Breast epithelium (tissue), 4 donors: Measurements from ENCODE around the gene SNCA. TPM values are rescaled to one million over a fixed set of nuclear protein-coding genes. Genes with fewer than 3 reads are reported as not detected.

Source experiments
- DNase-seq, 2 donors: peaks; one replicate each; pipeline ENCODE4 v3.0.0-alpha.2; 2019; ENCODE audit warnings: low spot score in 2 of 2
- H3K27ac ChIP-seq, 2 donors: fragments of 200-600 bp; sonication (generic) in 1 of 2; one replicate each; pipeline ENCODE4 v1.5.1; 2016 to 2019; ENCODE audit warnings: mild to moderate bottlenecking in 1 of 2
- H3K27me3 ChIP-seq, 2 donors: fragments of 200-600 bp; sonication (generic) in 1 of 2; one replicate each; pipeline versions ENCODE4 v1.5.1 to v1.6.0; 2017 to 2019; ENCODE audit warnings: control low read depth in 1 of 2, mild to moderate bottlenecking in 1 of 2
- H3K36me3 ChIP-seq: fragments of 200-600 bp; one replicate; pipeline ENCODE4 v1.5.1; 2019
- H3K4me1 ChIP-seq, 2 donors: fragments of 200-600 bp; sonication (generic); one replicate each; pipeline ENCODE4 v1.5.1; 2016 to 2019; ENCODE audit warnings: control low read depth in 1 of 2
- H3K4me3 ChIP-seq, 3 donors: fragments of 200-600 bp; sonication (generic); 1 replicate in 2 of 3; 2 replicates in 1 of 3; pipeline ENCODE4 v1.5.1; 2016 to 2019; ENCODE audit warnings: mild to moderate bottlenecking in 3 of 3, moderate library complexity in 2 of 3
- H3K9me3 ChIP-seq, 2 donors: fragments of 200-600 bp; sonication (generic) in 1 of 2; one replicate each; pipeline ENCODE4 v1.5.1; 2016 to 2019; ENCODE audit warnings: control low read depth in 1 of 2
- POLR2A ChIP-seq: fragments of 450-650 bp; IDR thresholded peaks from one replicate; pipeline ENCODE4 v1.6.1; 2016; ENCODE audit warnings: antibody characterized with exemption, mild to moderate bottlenecking, moderate library complexity
- POLR2AphosphoS5 ChIP-seq, 3 donors: sonication (generic); formaldehyde crosslinking; IDR thresholded peaks; one replicate each; pipeline ENCODE4 v1.6.1; 2017; ENCODE audit warnings: antibody characterized with exemption in 3 of 3
- intact Hi-C: fragments of 100-400 bp; cut with DNase I; formaldehyde crosslinking; loops from one replicate; pipeline ENCODE4 v1.15.1; 2023; ENCODE audit warnings: low total_unique reads
- total RNA-seq, 3 donors: library from RNA; depleted of rRNA; stranded (reverse); fragments of >200 nt; gene quantifications; one replicate each; pipeline ENCODE4 v1.1.0, GENCODE V29; 2016
- TF ChIP-seq, protein P1 (sequence below), 3 donors: fragments of 450-650 bp; IDR thresholded peaks; one replicate each; pipeline ENCODE4 v1.5.1; 2016 to 2017; ENCODE audit warnings: antibody characterized with exemption in 3 of 3, mild to moderate bottlenecking in 3 of 3, moderate library complexity in 3 of 3

Gene SNCA
- total RNA-seq, 3 donors from 2014 or later = 12.7 to 15.7 (median 15.4) TPM

DNA sequence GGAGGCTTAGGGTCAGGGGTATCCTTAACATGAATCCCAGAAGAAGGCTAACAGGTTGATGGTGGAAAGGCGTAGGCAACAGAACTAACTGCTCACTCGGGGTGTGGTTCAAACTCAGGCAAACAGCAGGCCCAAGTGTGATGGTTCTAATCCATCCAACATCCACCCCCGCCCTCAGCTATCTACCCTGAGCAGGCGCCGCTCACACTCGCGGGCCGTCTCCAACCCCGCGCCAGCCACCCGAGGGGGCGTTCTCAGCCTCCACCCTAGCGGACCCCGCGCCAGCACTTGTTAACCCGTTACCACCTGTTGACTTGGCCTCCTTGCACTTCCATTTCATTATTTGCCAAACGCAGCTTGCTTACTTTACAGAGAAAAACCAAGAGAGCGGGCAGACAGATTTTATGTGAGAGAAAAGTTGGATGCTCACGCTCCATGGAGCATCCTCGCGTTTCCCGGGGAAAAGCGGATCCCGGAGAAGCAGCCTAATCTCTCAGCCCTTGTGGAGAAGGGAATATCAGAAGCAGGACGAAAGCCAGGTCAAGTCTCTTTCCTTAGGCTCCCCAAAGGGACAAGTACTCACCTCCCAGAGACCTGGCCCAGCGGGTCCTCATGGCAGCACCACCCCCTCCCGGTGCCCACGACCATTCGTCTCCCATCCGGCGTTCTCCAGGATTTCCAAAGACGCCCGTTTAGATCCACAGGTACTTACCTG is 773 bp downstream of the SNCA start:
- Histone ChIP-seq H3K27me3 (peaks cover 0 to 35% of the 10 kb centered on the region in 2 donors), H3K4me3 (peak overlapping the region; percentile 51 to 72 (median 63)), H3K36me3 (no peaks in the 10 kb centered on the region), H3K27ac (no peak overlapping the region), H3K4me1 (no peaks in the 10 kb centered on the region), H3K9me3 (no peaks in the 10 kb centered on the region)
- no peak for DNase-seq
- TF ChIP-seq POLR2A (no peak), POLR2AphosphoS5 (IDR thresholded peaks at IDR 0.05) (no peak)
- TF ChIP-seq, protein P1, sequence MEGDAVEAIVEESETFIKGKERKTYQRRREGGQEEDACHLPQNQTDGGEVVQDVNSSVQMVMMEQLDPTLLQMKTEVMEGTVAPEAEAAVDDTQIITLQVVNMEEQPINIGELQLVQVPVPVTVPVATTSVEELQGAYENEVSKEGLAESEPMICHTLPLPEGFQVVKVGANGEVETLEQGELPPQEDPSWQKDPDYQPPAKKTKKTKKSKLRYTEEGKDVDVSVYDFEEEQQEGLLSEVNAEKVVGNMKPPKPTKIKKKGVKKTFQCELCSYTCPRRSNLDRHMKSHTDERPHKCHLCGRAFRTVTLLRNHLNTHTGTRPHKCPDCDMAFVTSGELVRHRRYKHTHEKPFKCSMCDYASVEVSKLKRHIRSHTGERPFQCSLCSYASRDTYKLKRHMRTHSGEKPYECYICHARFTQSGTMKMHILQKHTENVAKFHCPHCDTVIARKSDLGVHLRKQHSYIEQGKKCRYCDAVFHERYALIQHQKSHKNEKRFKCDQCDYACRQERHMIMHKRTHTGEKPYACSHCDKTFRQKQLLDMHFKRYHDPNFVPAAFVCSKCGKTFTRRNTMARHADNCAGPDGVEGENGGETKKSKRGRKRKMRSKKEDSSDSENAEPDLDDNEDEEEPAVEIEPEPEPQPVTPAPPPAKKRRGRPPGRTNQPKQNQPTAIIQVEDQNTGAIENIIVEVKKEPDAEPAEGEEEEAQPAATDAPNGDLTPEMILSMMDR (IDR thresholded peaks at IDR 0.05) = no peak
- intact Hi-C loops = no loop called here

- intact Hi-C loops = no loop called here
- Histone ChIP-seq H3K4me3 (no peak overlapping the region), H3K36me3 (no peaks in the 10 kb centered on the region), H3K4me1 (no peaks in the 10 kb centered on the region), H3K27ac (no peak overlapping the region), H3K27me3 (peaks cover 0 to 31% of the 10 kb centered on the region in 2 donors), H3K9me3 (no peaks in the 10 kb centered on the region)
- no peak for DNase-seq
- no peak for TF ChIP-seq POLR2A
- TF ChIP-seq POLR2AphosphoS5 (IDR thresholded peaks at IDR 0.05) = no peak
- TF ChIP-seq, protein P1 (IDR thresholded peaks at IDR 0.05) = no peak
Observed at GRCh38 chr4:89835413-89835812, 1.5 kb downstream of the SNCA start.

GRCh38 chr4:89834486-89835209 is 2.3 kb downstream of the SNCA start:
- no peaks in the 10 kb centered on the region for H3K4me1 ChIP-seq
- intact Hi-C loops = no loop called here
- no peak for TF ChIP-seq POLR2A
- TF ChIP-seq, protein P1 (IDR thresholded peaks at IDR 0.05) = no peak
- no peak for TF ChIP-seq POLR2AphosphoS5 (IDR thresholded peaks at IDR 0.05)
- H3K9me3 ChIP-seq = no peaks in the 10 kb centered on the region
- H3K27me3 ChIP-seq = peaks cover 0 to 29% of the 10 kb centered on the region in 2 donors
- no peak for DNase-seq
- no peak overlapping the region for H3K27ac ChIP-seq
- no peak overlapping the region for H3K4me3 ChIP-seq
- no peaks in the 10 kb centered on the region for H3K36me3 ChIP-seq

DNA sequence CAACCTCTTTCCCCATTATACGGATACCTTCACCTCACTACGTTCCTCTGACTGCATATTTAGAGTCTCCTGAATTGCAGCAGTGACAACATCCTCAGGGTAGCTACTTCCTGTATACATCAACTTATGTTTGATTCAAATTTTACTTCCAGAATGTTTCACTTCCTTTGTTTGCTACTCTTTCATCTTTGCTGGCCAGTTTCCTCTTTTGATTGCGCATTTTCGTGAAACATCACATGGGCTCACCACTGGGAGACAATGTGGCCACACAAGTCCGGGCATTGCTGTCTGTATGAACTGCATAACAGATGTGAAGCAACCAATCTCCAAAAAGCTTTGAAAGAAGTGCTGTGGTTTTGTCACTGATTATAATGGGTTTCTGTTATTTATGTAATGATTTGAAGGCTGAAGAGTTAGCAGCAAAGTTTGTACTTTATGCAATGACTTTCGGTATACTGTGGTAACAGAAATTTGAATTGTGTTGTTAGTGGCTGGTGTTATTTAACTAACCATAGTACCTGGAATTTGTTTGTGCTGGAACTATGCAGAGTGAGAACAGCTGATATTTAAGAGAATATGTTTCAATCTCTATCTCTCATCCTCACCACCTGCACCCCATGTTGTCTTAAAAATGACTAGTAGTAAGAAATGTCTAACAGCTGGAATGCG is 7.4 kb downstream of the SNCA start:
- DNase-seq = no peak
- Histone ChIP-seq H3K9me3 (no peaks in the 10 kb centered on the region), H3K4me1 (no peaks in the 10 kb centered on the region), H3K36me3 (no peaks in the 10 kb centered on the region), H3K4me3 (no peak overlapping the region), H3K27ac (no peak overlapping the region), H3K27me3 (no peaks in the 10 kb centered on the region)
- intact Hi-C loops = no loop called here
- no peak for TF ChIP-seq POLR2AphosphoS5 (IDR thresholded peaks at IDR 0.05)
- TF ChIP-seq POLR2A = no peak
- TF ChIP-seq, protein P1 (IDR thresholded peaks at IDR 0.05) = no peak
